GM19467 (cell line): ENCODE measurements around the gene NXF2.
"Not testable (repeated sequence)": the region's sequence is repeated elsewhere in the genome, so short reads cannot be mapped to it uniquely, and the experiment has no call there.

Source experiments
- ATAC-seq: cut with Tn5 transposase; IDR thresholded peaks from one replicate; pipeline ENCODE4 v1.9.1; 2021; ENCODE audit warnings: mild to moderate bottlenecking, moderate library complexity; ENCODE audit not compliant: unreplicated experiment

NXF2 gene, protein sequence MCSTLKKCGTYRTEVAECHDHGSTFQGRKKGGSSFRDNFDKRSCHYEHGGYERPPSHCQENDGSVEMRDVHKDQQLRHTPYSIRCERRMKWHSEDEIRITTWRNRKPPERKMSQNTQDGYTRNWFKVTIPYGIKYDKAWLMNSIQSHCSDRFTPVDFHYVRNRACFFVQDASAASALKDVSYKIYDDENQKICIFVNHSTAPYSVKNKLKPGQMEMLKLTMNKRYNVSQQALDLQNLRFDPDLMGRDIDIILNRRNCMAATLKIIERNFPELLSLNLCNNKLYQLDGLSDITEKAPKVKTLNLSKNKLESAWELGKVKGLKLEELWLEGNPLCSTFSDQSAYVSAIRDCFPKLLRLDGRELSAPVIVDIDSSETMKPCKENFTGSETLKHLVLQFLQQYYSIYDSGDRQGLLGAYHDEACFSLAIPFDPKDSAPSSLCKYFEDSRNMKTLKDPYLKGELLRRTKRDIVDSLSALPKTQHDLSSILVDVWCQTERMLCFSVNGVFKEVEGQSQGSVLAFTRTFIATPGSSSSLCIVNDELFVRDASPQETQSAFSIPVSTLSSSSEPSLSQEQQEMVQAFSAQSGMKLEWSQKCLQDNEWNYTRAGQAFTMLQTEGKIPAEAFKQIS

DNA sequence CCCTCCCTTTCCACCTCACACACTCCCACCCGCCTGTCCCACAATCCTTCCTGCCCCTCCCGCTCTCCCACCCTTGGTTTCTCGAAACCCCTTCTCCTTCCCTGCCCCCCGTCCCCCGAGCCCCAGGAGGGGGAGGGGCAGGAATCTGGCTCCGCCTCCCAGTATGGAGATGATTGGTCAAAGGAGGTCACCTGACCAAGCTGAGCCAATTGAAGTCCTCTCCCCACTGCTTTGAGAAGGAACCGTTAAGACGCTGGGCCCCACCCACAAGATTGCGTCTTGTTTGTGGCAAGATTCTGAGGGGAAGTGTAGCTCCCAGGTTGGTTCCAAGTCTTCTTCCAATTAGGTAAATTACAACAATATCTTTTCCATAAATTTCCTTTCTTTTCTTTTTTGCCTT is at the start of gene NXF2:
TSS of gene NXF2 (plus strand) at position 275 of the 400 bp plus-strand sequence. CDS start 59,912 bp downstream, outside the sequence.
- ATAC-seq = not testable (repeated sequence)

GRCh38 chrX:102207940-102208339 is 39.0 kb upstream of the NXF2 start:
- not testable (repeated sequence) for ATAC-seq

- not testable (repeated sequence) for ATAC-seq
Measured at GRCh38 chrX:102214986-102215385, 32.0 kb upstream of the NXF2 start, which contains the start of gene TCP11X1. TCP11X1 (plus strand) TSS chrX:102215301.

DNA sequence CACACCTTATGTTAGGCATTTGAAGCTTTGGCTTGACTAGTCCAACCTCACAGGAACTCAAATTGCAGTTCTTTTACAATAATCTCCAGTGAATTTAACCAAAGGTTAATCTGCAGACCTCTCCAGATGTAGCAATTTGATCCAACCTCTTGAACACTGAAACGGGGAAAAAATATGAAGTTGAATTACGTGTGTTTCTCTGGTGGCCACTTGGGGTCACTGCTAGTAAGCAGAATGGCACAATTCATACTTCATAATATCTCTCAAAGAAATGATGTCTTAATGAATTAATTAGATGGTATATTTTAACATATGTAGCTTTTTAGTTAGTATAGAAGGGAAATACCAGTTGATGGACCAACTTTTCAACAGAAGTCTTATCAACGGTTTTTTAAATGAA is 30.5 kb upstream of the NXF2 start:
- ATAC-seq = not testable (repeated sequence)

- ATAC-seq = not testable (repeated sequence)
Measured at GRCh38 chrX:102235678-102236077, 11.3 kb upstream of the NXF2 start.

- ATAC-seq = not testable (repeated sequence)
Measured at GRCh38 chrX:102240265-102240664, 6.7 kb upstream of the NXF2 start.

DNA sequence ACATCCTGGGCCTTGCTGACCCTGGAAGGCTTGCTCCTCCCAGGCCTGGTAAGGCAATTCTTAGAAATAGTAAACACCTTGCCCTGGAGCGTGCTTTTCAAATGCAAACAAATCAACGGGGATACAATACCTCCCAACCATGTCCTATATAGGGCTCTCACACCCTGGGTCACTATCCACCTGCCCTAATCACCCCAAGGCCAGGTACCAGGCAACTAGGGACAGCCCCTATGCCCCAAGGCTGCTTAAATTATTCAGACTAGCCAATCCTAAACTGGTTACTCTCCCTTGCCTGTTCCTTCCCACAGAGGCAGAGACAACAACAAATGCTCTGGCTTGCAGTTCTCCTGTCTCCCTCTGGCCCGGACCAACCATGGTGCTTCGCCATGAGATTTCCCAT is 25.3 kb downstream of the NXF2 start:
- not testable (repeated sequence) for ATAC-seq

DNA sequence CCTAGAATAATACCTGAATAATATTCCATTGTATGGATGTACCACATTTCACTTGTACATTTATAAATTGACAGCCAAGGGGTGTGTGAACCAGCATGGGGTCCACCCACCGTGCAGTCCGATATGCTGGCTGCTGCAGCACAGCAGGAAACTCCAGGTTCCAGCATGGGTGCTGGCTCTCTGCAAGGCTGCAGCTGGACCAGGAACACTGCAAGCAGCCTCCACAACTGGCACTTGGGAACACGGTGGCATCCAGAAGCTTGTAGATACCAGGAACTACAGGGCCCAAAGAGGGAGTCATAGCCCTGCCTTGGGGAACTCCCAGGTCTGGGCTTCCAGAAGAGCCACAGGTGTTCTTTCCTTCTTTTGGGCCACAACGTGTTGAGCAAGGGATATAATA is 91.2 kb downstream of the NXF2 start:
- no peak for ATAC-seq

DNA sequence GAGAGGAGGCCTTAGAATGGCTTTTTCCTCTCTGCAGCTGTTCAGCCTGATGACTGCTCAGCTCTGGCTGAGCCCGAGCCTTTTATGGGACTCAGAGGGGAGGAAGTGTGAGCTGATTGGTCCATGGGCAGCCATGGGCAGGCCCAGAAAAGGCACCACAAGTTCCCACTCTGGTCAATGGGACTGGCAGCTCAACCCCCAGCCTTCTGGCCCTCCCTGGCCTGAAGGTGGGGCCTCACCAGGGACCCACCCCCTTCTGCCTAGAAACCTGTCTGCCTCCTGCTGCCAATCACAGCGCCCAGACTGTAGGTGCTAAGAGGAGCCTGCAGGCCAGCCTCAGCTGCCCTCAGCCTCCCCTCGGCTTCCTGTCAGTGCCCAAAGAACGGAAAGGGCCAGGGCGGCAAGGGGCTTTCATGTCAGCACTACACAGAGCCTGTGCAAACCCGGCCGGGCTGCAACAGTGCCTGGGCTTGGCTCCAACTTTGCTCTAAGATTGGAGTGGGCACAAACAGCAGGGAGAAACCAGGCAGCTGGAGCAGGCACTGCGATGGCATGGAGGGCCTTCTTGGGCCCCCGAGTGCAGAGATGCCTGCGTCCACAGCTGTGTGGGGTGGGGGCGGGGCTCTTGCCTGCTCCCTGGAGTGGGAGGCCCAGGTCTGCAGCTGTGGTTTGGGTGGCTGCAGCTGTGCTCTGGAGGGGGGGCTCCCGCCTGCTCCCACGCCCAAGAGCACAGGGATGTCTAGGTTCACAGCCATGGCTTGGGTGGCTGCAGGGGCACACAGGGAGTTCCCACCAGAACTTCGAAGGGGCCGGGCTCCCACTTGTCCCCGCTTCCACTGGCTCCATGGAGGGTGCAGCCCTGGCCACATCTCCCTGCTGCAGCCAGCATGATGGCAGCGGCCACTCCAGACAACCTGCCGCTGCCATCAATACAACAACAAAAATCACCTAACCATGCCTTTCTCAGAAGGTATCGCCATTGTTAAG is 92.6 kb downstream of the NXF2 start:
- ATAC-seq = no peak

- no peak for ATAC-seq
Measured at GRCh38 chrX:102341867-102342266, 94.9 kb downstream of the NXF2 start.

DNA sequence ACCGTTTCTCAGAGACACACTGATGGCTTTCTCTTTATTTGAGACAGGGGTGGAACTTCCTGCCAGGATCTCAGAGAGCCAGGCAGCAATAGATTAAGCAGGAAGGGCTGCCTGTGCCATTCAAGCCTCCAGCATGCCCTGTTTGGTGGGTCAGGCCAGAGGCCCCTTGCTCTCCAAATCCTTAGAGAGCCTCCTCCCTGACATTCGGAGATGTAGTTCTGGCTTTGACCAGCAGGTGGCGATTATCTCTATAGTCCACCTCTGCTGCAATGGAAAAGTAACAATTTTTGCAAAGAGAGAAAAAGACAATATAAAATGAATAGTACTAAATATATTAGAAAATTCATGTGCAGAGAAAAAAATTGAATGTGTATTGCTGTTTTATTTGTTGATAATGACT is 98.9 kb downstream of the NXF2 start:
- ATAC-seq = peak; percentile 73
